HCT116 (cell line): ENCODE data around the gene SLC8A1.

Experiments used
- EZH2 ChIP-seq: fragments of 200-600 bp; sonication (generic); IDR thresholded peaks from 2 replicates; pipeline ENCODE4 v1.6.1; 2017; ENCODE audit warnings: antibody characterized with exemption, mixed run types
- JUND ChIP-seq: IDR thresholded peaks from 2 replicates; pipeline ENCODE4 v1.6.1; 2012
- POLR2A ChIP-seq: IDR thresholded peaks from 2 replicates; pipeline ENCODE4 v1.7.0; 2011; ENCODE audit warnings: borderline replicate concordance; ENCODE audit not compliant: insufficient read depth, insufficient read length; ENCODE audit errors: extremely low read depth
- RAD21 ChIP-seq: IDR thresholded peaks from 2 replicates; pipeline ENCODE4 v1.6.1; 2012; ENCODE audit warnings: low read depth, mild to moderate bottlenecking
- SP1 ChIP-seq: IDR thresholded peaks from 2 replicates; pipeline ENCODE4 v1.6.1; 2012; ENCODE audit warnings: low read depth
- ZNF274 ChIP-seq: fragments of 200-500 bp; sonication (Bioruptor generic); IDR thresholded peaks from 2 replicates; pipeline ENCODE4 v1.6.1; 2014; ENCODE audit warnings: mild to moderate bottlenecking, low read depth, low read length, inconsistent platforms
- TF ChIP-seq, protein P1 (sequence below): IDR thresholded peaks from 2 replicates; pipeline ENCODE4 v1.6.1; 2012
- TF ChIP-seq, protein P2 (sequence below), 3 experiments: fragments of 200-600 bp in 1 of 3; sonication (generic) in 1 of 3; IDR thresholded peaks in 2 of 3; conservative IDR thresholded peaks in 1 of 3; 2 replicates each; pipeline ENCODE4 v1.5.1; 2012 to 2017; ENCODE audit warnings: low read depth in 2 of 3, low read length in 2 of 3, antibody characterized with exemption in 1 of 3, borderline replicate concordance in 1 of 3, control low read depth in 1 of 3, mild to moderate bottlenecking in 1 of 3, mixed read lengths in 1 of 3, mixed run types in 1 of 3, moderate library complexity in 1 of 3; ENCODE audit not compliant: insufficient read depth in 1 of 3
- TF ChIP-seq, protein P3 (sequence below): IDR thresholded peaks from 2 replicates; pipeline ENCODE4 v1.6.1; 2012; ENCODE audit warnings: low read depth

DNA sequence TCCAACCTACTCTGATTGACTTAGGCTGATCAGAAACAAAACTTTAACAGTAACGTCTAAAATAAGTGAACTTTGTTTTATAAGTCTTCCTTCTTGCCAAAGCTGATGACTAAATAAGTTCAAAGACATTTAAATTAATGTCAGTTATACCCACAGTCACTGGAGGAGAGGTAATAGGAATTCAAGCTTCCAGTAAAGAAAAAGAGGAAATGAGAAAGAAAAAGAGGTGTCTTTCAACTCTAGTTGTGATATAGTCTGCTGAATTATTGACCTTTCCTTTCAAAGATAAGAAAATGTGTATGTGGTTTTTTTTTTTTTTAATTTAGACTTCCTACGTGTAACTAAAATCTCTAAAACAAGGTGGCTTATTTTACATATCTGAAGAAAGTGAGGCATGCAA lies 191.5 kb downstream of the SLC8A1 start:
- no peak for TF ChIP-seq SP1
- TF ChIP-seq RAD21, result no peak
- TF ChIP-seq, protein P1, sequence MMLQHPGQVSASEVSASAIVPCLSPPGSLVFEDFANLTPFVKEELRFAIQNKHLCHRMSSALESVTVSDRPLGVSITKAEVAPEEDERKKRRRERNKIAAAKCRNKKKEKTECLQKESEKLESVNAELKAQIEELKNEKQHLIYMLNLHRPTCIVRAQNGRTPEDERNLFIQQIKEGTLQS, result no peak
- no peak for TF ChIP-seq POLR2A
- TF ChIP-seq, protein P2, sequence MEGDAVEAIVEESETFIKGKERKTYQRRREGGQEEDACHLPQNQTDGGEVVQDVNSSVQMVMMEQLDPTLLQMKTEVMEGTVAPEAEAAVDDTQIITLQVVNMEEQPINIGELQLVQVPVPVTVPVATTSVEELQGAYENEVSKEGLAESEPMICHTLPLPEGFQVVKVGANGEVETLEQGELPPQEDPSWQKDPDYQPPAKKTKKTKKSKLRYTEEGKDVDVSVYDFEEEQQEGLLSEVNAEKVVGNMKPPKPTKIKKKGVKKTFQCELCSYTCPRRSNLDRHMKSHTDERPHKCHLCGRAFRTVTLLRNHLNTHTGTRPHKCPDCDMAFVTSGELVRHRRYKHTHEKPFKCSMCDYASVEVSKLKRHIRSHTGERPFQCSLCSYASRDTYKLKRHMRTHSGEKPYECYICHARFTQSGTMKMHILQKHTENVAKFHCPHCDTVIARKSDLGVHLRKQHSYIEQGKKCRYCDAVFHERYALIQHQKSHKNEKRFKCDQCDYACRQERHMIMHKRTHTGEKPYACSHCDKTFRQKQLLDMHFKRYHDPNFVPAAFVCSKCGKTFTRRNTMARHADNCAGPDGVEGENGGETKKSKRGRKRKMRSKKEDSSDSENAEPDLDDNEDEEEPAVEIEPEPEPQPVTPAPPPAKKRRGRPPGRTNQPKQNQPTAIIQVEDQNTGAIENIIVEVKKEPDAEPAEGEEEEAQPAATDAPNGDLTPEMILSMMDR (IDR thresholded peaks at IDR 0.05 in 2 of 3, conservative IDR thresholded peaks at IDR 0.05 in 1 of 3; ENCODE audit: borderline replicate concordance in 1 of 3, insufficient read depth in 1 of 3, low read depth in 2 of 3, low read length in 2 of 3), result no peak
- TF ChIP-seq, protein P3, sequence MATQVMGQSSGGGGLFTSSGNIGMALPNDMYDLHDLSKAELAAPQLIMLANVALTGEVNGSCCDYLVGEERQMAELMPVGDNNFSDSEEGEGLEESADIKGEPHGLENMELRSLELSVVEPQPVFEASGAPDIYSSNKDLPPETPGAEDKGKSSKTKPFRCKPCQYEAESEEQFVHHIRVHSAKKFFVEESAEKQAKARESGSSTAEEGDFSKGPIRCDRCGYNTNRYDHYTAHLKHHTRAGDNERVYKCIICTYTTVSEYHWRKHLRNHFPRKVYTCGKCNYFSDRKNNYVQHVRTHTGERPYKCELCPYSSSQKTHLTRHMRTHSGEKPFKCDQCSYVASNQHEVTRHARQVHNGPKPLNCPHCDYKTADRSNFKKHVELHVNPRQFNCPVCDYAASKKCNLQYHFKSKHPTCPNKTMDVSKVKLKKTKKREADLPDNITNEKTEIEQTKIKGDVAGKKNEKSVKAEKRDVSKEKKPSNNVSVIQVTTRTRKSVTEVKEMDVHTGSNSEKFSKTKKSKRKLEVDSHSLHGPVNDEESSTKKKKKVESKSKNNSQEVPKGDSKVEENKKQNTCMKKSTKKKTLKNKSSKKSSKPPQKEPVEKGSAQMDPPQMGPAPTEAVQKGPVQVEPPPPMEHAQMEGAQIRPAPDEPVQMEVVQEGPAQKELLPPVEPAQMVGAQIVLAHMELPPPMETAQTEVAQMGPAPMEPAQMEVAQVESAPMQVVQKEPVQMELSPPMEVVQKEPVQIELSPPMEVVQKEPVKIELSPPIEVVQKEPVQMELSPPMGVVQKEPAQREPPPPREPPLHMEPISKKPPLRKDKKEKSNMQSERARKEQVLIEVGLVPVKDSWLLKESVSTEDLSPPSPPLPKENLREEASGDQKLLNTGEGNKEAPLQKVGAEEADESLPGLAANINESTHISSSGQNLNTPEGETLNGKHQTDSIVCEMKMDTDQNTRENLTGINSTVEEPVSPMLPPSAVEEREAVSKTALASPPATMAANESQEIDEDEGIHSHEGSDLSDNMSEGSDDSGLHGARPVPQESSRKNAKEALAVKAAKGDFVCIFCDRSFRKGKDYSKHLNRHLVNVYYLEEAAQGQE, result no peak
- no peak for TF ChIP-seq JUND
- TF ChIP-seq EZH2, result no peak
- TF ChIP-seq ZNF274, result no peak
